ENCODE measurements around the gene PDC.
"Not testable (repeated sequence)": the region's sequence is repeated elsewhere in the genome, so short reads cannot be mapped to it uniquely, and the experiment has no call there.

PDC gene

DNA sequence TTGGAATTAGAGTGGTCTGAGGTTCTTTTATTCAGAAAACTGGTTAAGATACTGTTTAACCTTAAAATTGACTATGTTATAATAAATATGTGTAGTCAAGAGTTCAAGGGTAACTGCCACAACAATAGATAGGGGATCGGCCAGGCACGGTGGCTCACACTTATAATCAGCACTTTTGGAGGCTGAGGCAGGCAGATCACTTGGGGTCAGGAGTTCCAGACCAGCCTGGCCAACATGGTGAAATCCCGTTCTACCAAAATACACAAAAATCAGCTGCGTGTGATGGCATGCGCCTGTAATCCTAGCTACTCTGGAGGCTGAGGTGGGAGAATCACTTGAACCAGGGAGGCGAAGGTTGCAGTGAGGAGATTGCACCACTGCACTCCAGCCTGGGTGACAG is 39.5 kb downstream of the PDC start:
- Histone ChIP-seq H3K9me3 (replicated peaks in 1 of 11) (no peaks in the 10 kb centered on the region), H3K4me3 (no peak overlapping the region), H3K9ac (no peak overlapping the region), H3K36me3 (peaks cover 33 to 84% (median 65%) of the 10 kb centered on the region in 11 experiments), H3K27ac (no peak overlapping the region), H3K4me1 (no peaks in the 10 kb centered on the region), H3K27me3 (no peaks in the 10 kb centered on the region), H4K20me1 (no peaks in the 10 kb centered on the region), H3K4me2 (no peak overlapping the region)
- no peak for TF ChIP-seq Cebpa-rat (IDR thresholded peaks at IDR 0.05)

DNA sequence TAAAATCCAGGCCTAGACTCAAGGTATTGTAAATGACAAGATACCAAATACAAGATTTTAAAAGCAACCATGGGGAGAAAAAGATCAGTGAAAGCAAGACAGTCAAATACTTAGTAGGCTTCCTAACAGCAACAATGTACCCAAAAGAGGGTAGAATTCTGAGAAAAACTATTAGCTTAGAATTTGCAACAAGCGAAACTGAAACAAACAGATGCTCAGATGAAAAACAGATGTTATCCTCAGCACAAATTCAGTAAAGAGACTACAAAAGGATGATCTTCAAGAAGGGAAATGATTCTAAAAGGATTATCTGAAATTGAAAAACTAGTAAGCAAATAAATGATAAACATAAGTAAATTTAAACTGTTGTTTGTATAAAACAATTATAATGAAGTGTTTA is 40.0 kb downstream of the PDC start:
- H3K36me3 ChIP-seq: peaks cover 38 to 83% (median 67%) of the 10 kb centered on the region in 11 experiments
- H3K27me3 ChIP-seq: no peaks in the 10 kb centered on the region
- no peak overlapping the region for H3K4me3 ChIP-seq
- no peak overlapping the region for H3K4me2 ChIP-seq
- no peaks in the 10 kb centered on the region for H4K20me1 ChIP-seq
- no peaks in the 10 kb centered on the region for H3K9me3 ChIP-seq (replicated peaks in 1 of 11)
- no peaks in the 10 kb centered on the region for H3K4me1 ChIP-seq
- no peak overlapping the region for H3K9ac ChIP-seq
- TF ChIP-seq Cebpa-rat (IDR thresholded peaks at IDR 0.05): no peak
- no peak overlapping the region for H3K27ac ChIP-seq

DNA sequence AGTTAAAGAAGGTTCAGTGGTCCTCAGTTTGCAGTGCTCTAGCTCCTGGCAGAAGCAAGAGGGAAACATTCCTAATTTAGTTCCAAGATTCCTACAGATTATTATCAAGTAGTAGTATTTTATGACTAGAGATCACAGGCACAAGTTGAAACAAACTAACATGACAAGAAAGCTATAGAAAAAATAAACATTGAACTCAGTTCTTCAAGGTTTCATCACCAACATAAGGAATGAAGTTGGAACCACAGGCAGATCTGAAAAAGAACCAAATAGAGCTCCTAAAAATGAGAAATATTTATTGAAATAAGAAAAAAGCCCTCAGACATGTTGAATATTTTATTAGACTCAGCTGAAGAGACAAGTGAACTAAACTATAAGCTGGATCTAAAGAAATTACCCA is 40.6 kb downstream of the PDC start:
- H3K27me3 ChIP-seq: no peaks in the 10 kb centered on the region
- no peaks in the 10 kb centered on the region for H3K4me1 ChIP-seq
- no peaks in the 10 kb centered on the region for H3K9me3 ChIP-seq (replicated peaks in 1 of 11)
- peaks cover 44 to 83% (median 64%) of the 10 kb centered on the region in 11 experiments for H3K36me3 ChIP-seq
- no peak overlapping the region for H3K4me2 ChIP-seq
- TF ChIP-seq Cebpa-rat (IDR thresholded peaks at IDR 0.05): no peak
- H3K27ac ChIP-seq: no peak overlapping the region
- H4K20me1 ChIP-seq: no peaks in the 10 kb centered on the region
- no peak overlapping the region for H3K4me3 ChIP-seq
- no peak overlapping the region for H3K9ac ChIP-seq

DNA sequence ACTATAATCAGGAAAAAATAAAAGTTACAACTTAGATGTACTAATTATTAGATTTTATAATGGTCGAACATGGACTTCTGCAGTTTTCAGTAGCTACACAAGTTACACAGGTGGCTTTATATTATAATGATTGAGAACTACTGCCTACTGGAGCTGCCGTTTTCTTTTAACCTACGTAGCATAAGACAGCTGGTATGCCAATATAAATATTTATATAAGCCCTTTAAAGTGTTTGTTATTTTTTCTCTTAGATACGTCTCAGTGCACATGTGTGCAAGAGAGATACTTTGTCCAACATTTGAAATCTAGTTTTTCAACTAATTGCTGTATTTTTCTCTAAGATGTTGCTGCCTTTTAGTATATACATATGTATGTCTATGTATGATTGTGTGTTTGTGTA is 42.4 kb downstream of the PDC start:
- TF ChIP-seq Cebpa-rat (IDR thresholded peaks at IDR 0.05): no peak

DNA sequence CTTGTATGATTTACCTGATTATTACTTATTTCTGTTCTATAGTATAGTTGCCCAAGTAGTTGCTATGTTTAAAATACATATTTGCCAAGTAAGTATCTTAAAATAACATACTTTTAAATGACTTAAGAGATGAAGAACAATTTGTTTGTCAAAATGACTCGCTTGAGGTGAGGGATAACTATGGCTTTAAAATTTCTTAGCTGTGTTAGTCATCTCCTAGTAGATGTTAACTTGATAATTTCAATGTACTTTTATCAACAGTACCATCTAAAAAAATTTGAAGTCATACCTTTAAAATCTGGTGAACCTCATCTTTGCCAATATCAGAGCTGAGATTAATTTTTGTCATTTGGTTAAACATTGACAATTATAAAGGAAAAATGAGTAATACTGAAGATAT is 47.6 kb downstream of the PDC start:
- Histone ChIP-seq H4K20me1 (no peaks in the 10 kb centered on the region), H3K27me3 (no peaks in the 10 kb centered on the region), H3K4me2 (no peak overlapping the region), H3K36me3 (peaks cover 42 to 91% (median 60%) of the 10 kb centered on the region in 11 experiments), H3K4me1 (no peaks in the 10 kb centered on the region), H3K9ac (no peak overlapping the region), H3K4me3 (no peak overlapping the region), H3K27ac (no peak overlapping the region), H3K9me3 (replicated peaks in 1 of 11) (no peaks in the 10 kb centered on the region)
- no peak for TF ChIP-seq Cebpa-rat (IDR thresholded peaks at IDR 0.05)

More for the DNA sequence above, 42.4 kb downstream of the PDC start:
- Histone ChIP-seq H4K20me1 (no peaks in the 10 kb centered on the region), H3K9ac (no peak overlapping the region), H3K27ac (no peak overlapping the region), H3K4me1 (no peaks in the 10 kb centered on the region), H3K36me3 (peaks cover 45 to 80% (median 54%) of the 10 kb centered on the region in 11 experiments), H3K4me2 (no peak overlapping the region), H3K9me3 (replicated peaks in 1 of 11) (no peaks in the 10 kb centered on the region), H3K27me3 (no peaks in the 10 kb centered on the region), H3K4me3 (no peak overlapping the region)

DNA sequence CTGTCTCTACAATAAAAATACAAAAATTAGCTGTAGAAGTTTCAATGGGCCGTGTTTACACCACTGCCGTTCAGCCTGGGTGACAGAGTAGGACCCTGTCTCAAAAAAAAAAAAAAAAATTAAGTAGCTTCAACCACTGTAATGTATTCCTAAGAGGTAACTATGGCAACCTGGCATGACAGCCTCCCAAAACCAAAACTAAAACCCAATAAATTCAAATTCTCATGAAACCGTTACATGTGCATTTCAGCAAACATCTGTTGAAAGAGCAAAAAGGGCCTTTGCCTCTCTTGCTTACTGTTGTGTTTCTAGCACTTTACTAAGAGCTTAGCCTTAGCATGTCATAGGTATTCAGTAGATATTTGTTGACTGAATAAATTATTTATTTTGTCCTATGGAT is 51.8 kb downstream of the PDC start:
- peaks cover 48 to 90% (median 71%) of the 10 kb centered on the region in 11 experiments for H3K36me3 ChIP-seq
- H3K27me3 ChIP-seq: no peaks in the 10 kb centered on the region
- no peak overlapping the region for H3K9ac ChIP-seq
- H3K4me1 ChIP-seq: no peaks in the 10 kb centered on the region
- H3K27ac ChIP-seq: no peak overlapping the region
- H3K4me2 ChIP-seq: no peak overlapping the region
- no peaks in the 10 kb centered on the region for H4K20me1 ChIP-seq
- H3K4me3 ChIP-seq: no peak overlapping the region
- no peaks in the 10 kb centered on the region for H3K9me3 ChIP-seq (replicated peaks in 1 of 11)
- TF ChIP-seq Cebpa-rat (IDR thresholded peaks at IDR 0.05): no peak

DNA sequence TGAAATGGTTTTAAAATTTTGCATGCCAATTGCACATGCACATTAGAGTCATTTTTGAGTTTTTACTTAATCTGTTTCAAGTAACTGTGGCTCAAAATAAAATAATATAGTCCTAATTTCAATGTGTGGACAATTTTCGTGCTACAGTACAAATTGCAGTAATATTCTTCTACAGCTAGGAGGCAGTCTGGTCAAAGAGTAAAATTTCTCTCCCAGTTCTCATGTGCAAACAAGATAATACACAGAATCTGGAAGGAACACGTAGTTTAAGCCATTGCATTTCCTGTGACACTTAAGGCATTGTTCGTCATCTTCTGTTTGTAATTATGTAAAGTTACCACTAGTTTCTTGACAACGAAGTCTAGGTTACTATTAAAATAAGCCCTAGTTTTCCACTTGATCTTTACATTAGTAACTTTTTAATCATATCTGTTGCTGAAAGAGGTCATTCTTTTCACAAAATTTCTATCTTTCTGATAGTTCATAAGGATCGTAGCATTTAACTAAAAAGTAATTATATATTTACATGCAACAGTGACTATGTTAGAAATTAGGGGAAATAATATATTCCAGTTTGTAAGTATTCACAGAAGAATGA is 56.4 kb downstream of the PDC start:
- H4K20me1 ChIP-seq: peaks cover 0 to 3% (median 0%) of the 10 kb centered on the region in 11 experiments; a peak in 1 of 22 replicates
- H3K4me1 ChIP-seq: no peaks in the 10 kb centered on the region
- H3K9me3 ChIP-seq (replicated peaks in 1 of 11): no peaks in the 10 kb centered on the region
- no peak overlapping the region for H3K9ac ChIP-seq
- H3K4me2 ChIP-seq: no peak overlapping the region
- TF ChIP-seq Cebpa-rat (IDR thresholded peaks at IDR 0.05): no peak
- H3K4me3 ChIP-seq: no peak overlapping the region
- H3K36me3 ChIP-seq: peaks cover 49 to 94% (median 77%) of the 10 kb centered on the region in 11 experiments
- H3K27me3 ChIP-seq: no peaks in the 10 kb centered on the region
- H3K27ac ChIP-seq: no peak overlapping the region

DNA sequence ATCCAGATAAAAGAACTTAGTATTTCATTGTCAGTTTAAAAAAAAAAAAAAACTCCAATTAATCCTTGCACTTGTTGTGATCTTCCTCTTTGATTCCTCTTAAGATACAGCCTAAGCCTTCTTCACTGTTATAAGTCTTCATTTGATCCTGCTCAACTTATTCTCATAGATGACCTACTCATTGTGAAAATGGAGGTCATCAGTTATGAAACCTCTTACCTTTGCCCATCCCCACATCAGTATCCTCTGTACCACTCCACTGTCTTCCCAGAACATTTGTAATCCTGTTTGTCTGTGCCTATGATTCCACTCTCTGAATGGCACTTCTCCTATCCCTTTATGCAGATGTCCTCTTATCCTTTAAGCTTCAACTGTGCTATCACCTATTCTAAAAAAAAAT is 57.3 kb downstream of the PDC start:
- no peak overlapping the region for H3K4me3 ChIP-seq
- H4K20me1 ChIP-seq: peaks cover 0 to 3% (median 0%) of the 10 kb centered on the region in 11 experiments; a peak in 1 of 22 replicates
- no peak overlapping the region for H3K27ac ChIP-seq
- H3K4me1 ChIP-seq: no peaks in the 10 kb centered on the region
- peaks cover 50 to 94% (median 78%) of the 10 kb centered on the region in 11 experiments for H3K36me3 ChIP-seq
- no peaks in the 10 kb centered on the region for H3K9me3 ChIP-seq (replicated peaks in 1 of 11)
- H3K9ac ChIP-seq: no peak overlapping the region
- H3K4me2 ChIP-seq: no peak overlapping the region
- H3K27me3 ChIP-seq: no peaks in the 10 kb centered on the region
- no peak for TF ChIP-seq Cebpa-rat (IDR thresholded peaks at IDR 0.05)

DNA sequence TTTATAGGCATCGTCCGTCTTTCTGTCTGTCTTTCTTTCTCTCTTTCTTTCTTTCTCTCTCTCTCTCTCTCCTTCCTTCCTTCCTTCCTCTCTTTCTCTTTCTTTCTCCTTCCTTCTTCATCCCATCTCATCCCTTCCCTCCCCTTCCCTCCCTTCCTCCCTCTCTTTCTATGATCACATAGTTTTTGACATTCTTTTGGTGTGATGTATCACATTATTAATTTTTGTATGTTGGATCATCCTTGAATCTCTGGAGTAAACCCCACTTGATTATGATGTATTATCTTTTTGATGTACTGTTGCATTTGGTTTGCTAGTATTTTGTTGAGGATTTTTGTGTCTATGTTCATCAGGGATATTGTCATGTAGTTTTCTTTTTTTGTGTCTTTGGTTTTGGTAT is 59.5 kb downstream of the PDC start:
- not testable (repeated sequence) for H3K9ac ChIP-seq; H4K20me1 ChIP-seq; H3K4me3 ChIP-seq; H3K27me3 ChIP-seq; H3K4me2 ChIP-seq; H3K4me1 ChIP-seq; H3K9me3 ChIP-seq (replicated peaks in 1 of 11); H3K27ac ChIP-seq
- H3K36me3 ChIP-seq: peaks cover 51 to 97% (median 78%) of the 10 kb centered on the region in 11 experiments

All from BLaER1 treated with 17β-estradiol and CSF1 and Interleukin-3, amounts not matched to agents 10 nM and 100 nM (cell line).